Vagina (tissue), 2 donors: ENCODE data around the gene DNAJC11. TPM values are rescaled to one million over a fixed set of nuclear protein-coding genes. Genes with fewer than 3 reads are reported as not detected.

Experiments used
- DNase-seq, 2 donors: peaks; one replicate each; pipeline ENCODE4 v3.0.0-alpha.2; 2017; ENCODE audit errors: extremely low spot score in 2 of 2
- H3K27ac ChIP-seq: fragments of 200-600 bp; sonication (generic); one replicate; pipeline ENCODE4 v1.5.1; 2019
- H3K27me3 ChIP-seq: fragments of 200-600 bp; sonication (generic); one replicate; pipeline ENCODE4 v1.5.1; 2019
- H3K36me3 ChIP-seq, 2 donors: fragments of 200-600 bp; sonication (generic); one replicate each; pipeline ENCODE4 v1.5.1; 2017 to 2019
- H3K4me1 ChIP-seq: fragments of 200-600 bp; sonication (generic); one replicate; pipeline ENCODE4 v1.5.1; 2019
- H3K4me3 ChIP-seq, 2 donors: fragments of 200-600 bp; sonication (generic); 1 replicate in 1 of 2; 2 replicates in 1 of 2; pipeline ENCODE4 v1.5.1; 2016 to 2019
- H3K9me3 ChIP-seq: fragments of 200-600 bp; sonication (generic); one replicate; pipeline ENCODE4 v1.5.1; 2019
- CTCF ChIP-seq, 3 experiments: fragments of 450-650 bp in 2 of 3; fragments of 200-600 bp in 1 of 3; sonication (generic) in 1 of 3; IDR thresholded peaks; one replicate each; pipeline ENCODE4 v1.5.1; 2017 to 2019; ENCODE audit warnings: antibody characterized with exemption in 3 of 3, mild to moderate bottlenecking in 2 of 3, moderate library complexity in 2 of 3
- POLR2A ChIP-seq, 2 donors: fragments of 450-650 bp; IDR thresholded peaks; one replicate each; pipeline ENCODE4 v1.6.1; 2017; ENCODE audit warnings: antibody characterized with exemption in 2 of 2, mild to moderate bottlenecking in 2 of 2, moderate library complexity in 2 of 2
- POLR2AphosphoS5 ChIP-seq, 2 donors: sonication (generic); formaldehyde crosslinking; IDR thresholded peaks; one replicate each; pipeline ENCODE4 v1.9.0; 2017; ENCODE audit warnings: antibody characterized with exemption in 2 of 2, mild to moderate bottlenecking in 2 of 2, low read depth in 1 of 2; ENCODE audit not compliant: insufficient read depth in 1 of 2
- intact Hi-C: fragments of 100-400 bp; cut with DNase I; formaldehyde crosslinking; loops from one replicate; pipeline ENCODE4 v1.15.1; 2023
- total RNA-seq: library from RNA; depleted of rRNA; stranded (reverse); fragments of >200 nt; gene quantifications from one replicate; pipeline ENCODE4 v1.2.3, GENCODE V29; 2016

Gene DNAJC11
- total RNA-seq, 1 donor from 2014 or later, result 29.2 TPM

- no peaks in the 10 kb centered on the region for H3K27me3 ChIP-seq
- no peaks in the 10 kb centered on the region for H3K9me3 ChIP-seq
- no peak overlapping the region for H3K27ac ChIP-seq
- no peak overlapping the region for H3K4me3 ChIP-seq
- TF ChIP-seq POLR2AphosphoS5 (IDR thresholded peaks at IDR 0.05; ENCODE audit: insufficient read depth in 1 of 2, low read depth in 1 of 2) (no peak), POLR2A (IDR thresholded peaks at IDR 0.05) (no peak), CTCF (IDR thresholded peaks at IDR 0.05) (no peak)
- H3K36me3 ChIP-seq, result no peaks in the 10 kb centered on the region
- peaks cover 8% of the 10 kb centered on the region for H3K4me1 ChIP-seq
- DNase-seq, result no peak
- intact Hi-C loops, result no loop called here
These were observed 12.9 kb downstream of the DNAJC11 start for GRCh38 chr1:6688757-6689156.

GRCh38 chr1:6688001-6688400 lies 13.6 kb downstream of the DNAJC11 start:
- no peak for DNase-seq
- Histone ChIP-seq H3K36me3 (no peaks in the 10 kb centered on the region), H3K9me3 (no peaks in the 10 kb centered on the region), H3K27me3 (no peaks in the 10 kb centered on the region), H3K27ac (no peak overlapping the region), H3K4me1 (peaks cover 8% of the 10 kb centered on the region), H3K4me3 (no peak overlapping the region)
- intact Hi-C loops, result no loop called here
- TF ChIP-seq POLR2A (IDR thresholded peaks at IDR 0.05), result no peak
- no peak for TF ChIP-seq CTCF (IDR thresholded peaks at IDR 0.05)
- no peak for TF ChIP-seq POLR2AphosphoS5 (IDR thresholded peaks at IDR 0.05; ENCODE audit: insufficient read depth in 1 of 2, low read depth in 1 of 2)

GRCh38 chr1:6686294-6686693 lies 15.3 kb downstream of the DNAJC11 start:
- no peaks in the 10 kb centered on the region for H3K36me3 ChIP-seq
- no peaks in the 10 kb centered on the region for H3K9me3 ChIP-seq
- H3K4me3 ChIP-seq, result no peak overlapping the region
- H3K4me1 ChIP-seq, result peaks cover 4% of the 10 kb centered on the region
- no peak overlapping the region for H3K27ac ChIP-seq
- DNase-seq, result no peak
- no peaks in the 10 kb centered on the region for H3K27me3 ChIP-seq
- TF ChIP-seq POLR2A (IDR thresholded peaks at IDR 0.05), result no peak
- no peak for TF ChIP-seq CTCF (IDR thresholded peaks at IDR 0.05)
- TF ChIP-seq POLR2AphosphoS5 (IDR thresholded peaks at IDR 0.05; ENCODE audit: insufficient read depth in 1 of 2, low read depth in 1 of 2), result no peak
- intact Hi-C loops, result no loop called here

GRCh38 chr1:6685381-6685780 lies 16.2 kb downstream of the DNAJC11 start:
- intact Hi-C loops, result no loop called here
- DNase-seq, result no peak
- TF ChIP-seq CTCF (IDR thresholded peaks at IDR 0.05) (no peak), POLR2A (IDR thresholded peaks at IDR 0.05) (no peak), POLR2AphosphoS5 (IDR thresholded peaks at IDR 0.05; ENCODE audit: insufficient read depth in 1 of 2, low read depth in 1 of 2) (no peak)
- H3K4me1 ChIP-seq, result no peaks in the 10 kb centered on the region
- no peaks in the 10 kb centered on the region for H3K9me3 ChIP-seq
- H3K27ac ChIP-seq, result no peak overlapping the region
- no peaks in the 10 kb centered on the region for H3K27me3 ChIP-seq
- peaks cover 0 to 6% of the 10 kb centered on the region in 2 donors for H3K36me3 ChIP-seq
- no peak overlapping the region for H3K4me3 ChIP-seq

GRCh38 chr1:6683434-6683833 lies 18.2 kb downstream of the DNAJC11 start:
- DNase-seq, result no peak
- Histone ChIP-seq H3K36me3 (peaks cover 0 to 22% of the 10 kb centered on the region in 2 donors), H3K27me3 (no peaks in the 10 kb centered on the region), H3K27ac (no peak overlapping the region), H3K9me3 (no peaks in the 10 kb centered on the region), H3K4me3 (no peak overlapping the region), H3K4me1 (no peaks in the 10 kb centered on the region)
- intact Hi-C loops, result no loop called here
- TF ChIP-seq CTCF (IDR thresholded peaks at IDR 0.05) (no peak), POLR2A (IDR thresholded peaks at IDR 0.05) (no peak), POLR2AphosphoS5 (IDR thresholded peaks at IDR 0.05; ENCODE audit: insufficient read depth in 1 of 2, low read depth in 1 of 2) (no peak)
